GM23338 (cell line): ENCODE measurements around the gene NCKAP5. TPM values are rescaled to one million over a fixed set of nuclear protein-coding genes. Genes with fewer than 3 reads are reported as not detected.

ENCODE experiments used
- ATAC-seq: fragments of 200-7000 bp; cut with Tn5 transposase; 3 replicates; pipeline ENCODE4 v1.9.1; 2020
- DNase-seq: peaks from one replicate; pipeline ENCODE4 v3.0.0-alpha.2; 2015; ENCODE audit warnings: low spot score
- H2AFZ ChIP-seq: fragments of 200-600 bp; sonication (generic); 2 replicates; pipeline ENCODE4 v1.8.0; 2016; ENCODE audit warnings: antibody characterized with exemption, mild to moderate bottlenecking, moderate library complexity
- H3F3A ChIP-seq: fragments of 200-600 bp; sonication (generic); replicated peaks from 2 replicates; pipeline ENCODE4 v1.8.0; 2017; ENCODE audit warnings: antibody characterized with exemption, mixed run types, low read depth
- H3K27ac ChIP-seq: fragments of 200-600 bp; sonication (generic); 2 replicates; pipeline ENCODE4 v1.6.1; 2016; ENCODE audit warnings: low read depth
- H3K27me3 ChIP-seq: fragments of 200-600 bp; sonication (generic); 2 replicates; pipeline ENCODE4 v1.8.0; 2016; ENCODE audit warnings: mild to moderate bottlenecking, mixed run types, moderate library complexity; ENCODE audit not compliant: insufficient read depth
- H3K36me3 ChIP-seq: fragments of 200-600 bp; sonication (generic); 2 replicates; pipeline ENCODE4 v1.8.0; 2016; ENCODE audit warnings: mild to moderate bottlenecking; ENCODE audit not compliant: insufficient read depth
- H3K4me1 ChIP-seq: fragments of 200-600 bp; sonication (generic); 2 replicates; pipeline ENCODE4 v1.8.0; 2016; ENCODE audit warnings: mild to moderate bottlenecking, moderate library complexity; ENCODE audit not compliant: insufficient read depth
- H3K4me2 ChIP-seq: fragments of 200-600 bp; sonication (generic); 2 replicates; pipeline ENCODE4 v1.7.1; 2017; ENCODE audit warnings: mixed run types
- H3K4me3 ChIP-seq: fragments of 200-600 bp; sonication (generic); 2 replicates; pipeline ENCODE4 v1.6.1; 2016; ENCODE audit warnings: mixed run types
- H3K79me2 ChIP-seq: fragments of 200-600 bp; sonication (generic); replicated peaks from 2 replicates; pipeline ENCODE4 v1.8.0; 2017; ENCODE audit warnings: mild to moderate bottlenecking; ENCODE audit not compliant: insufficient read depth
- H3K9me2 ChIP-seq: fragments of 200-600 bp; sonication (generic); 2 replicates; pipeline ENCODE4 v1.8.0; 2017; ENCODE audit not compliant: insufficient read depth
- H4K20me1 ChIP-seq: fragments of 200-600 bp; sonication (generic); replicated peaks from 2 replicates; pipeline ENCODE4 v1.8.0; 2017; ENCODE audit warnings: mild to moderate bottlenecking; ENCODE audit not compliant: insufficient read depth
- H3K27ac Mint-ChIP-seq: 2 replicates; pipeline ENCODE4 v1.8.0; 2020; ENCODE audit warnings: inconsistent platforms, mild to moderate bottlenecking, moderate library complexity, mixed read lengths
- H3K27me3 Mint-ChIP-seq: 3 replicates; pipeline ENCODE4 v1.8.0; 2022; ENCODE audit warnings: low read depth, mild to moderate bottlenecking, moderate library complexity, mixed read lengths, inconsistent platforms; ENCODE audit not compliant: insufficient read depth, poor library complexity
- H3K36me3 Mint-ChIP-seq: 3 replicates; pipeline ENCODE4 v1.8.0; 2021; ENCODE audit warnings: low read depth, mild to moderate bottlenecking, inconsistent platforms, moderate library complexity, mixed read lengths
- H3K4me1 Mint-ChIP-seq: 3 replicates; pipeline ENCODE4 v1.8.0; 2020; ENCODE audit warnings: mild to moderate bottlenecking, inconsistent platforms, mixed read lengths
- H3K4me3 Mint-ChIP-seq: 3 replicates; pipeline ENCODE4 v1.8.0; 2021; ENCODE audit warnings: moderate library complexity, mild to moderate bottlenecking, inconsistent platforms, mixed read lengths
- H3K9me3 Mint-ChIP-seq: 3 replicates; pipeline ENCODE4 v1.8.0; 2020; ENCODE audit warnings: moderate library complexity, mild to moderate bottlenecking, inconsistent platforms, mixed read lengths
- CREB1 ChIP-seq: fragments of 250-450 bp; sonication (Bioruptor Pico); IDR thresholded peaks from 2 replicates; pipeline ENCODE4 v1.5.0; 2020; ENCODE audit warnings: low read depth, mild to moderate bottlenecking, moderate library complexity
- CTCF ChIP-seq, 2 experiments: fragments of 200-600 bp in 1 of 2; sonication (generic) in 1 of 2; conservative IDR thresholded peaks; 2 replicates each; pipeline versions ENCODE4 v1.5.1 to v1.6.1; 2016 to 2017; ENCODE audit warnings: antibody characterized with exemption in 2 of 2, low read depth in 2 of 2, mild to moderate bottlenecking in 2 of 2, moderate library complexity in 1 of 2
- EZH2 ChIP-seq: fragments of 200-600 bp; sonication (generic); IDR thresholded peaks from one replicate; pipeline ENCODE4 v1.8.0; 2017; ENCODE audit warnings: antibody characterized with exemption, mild to moderate bottlenecking, low read depth; ENCODE audit not compliant: unreplicated experiment
- EZH2phosphoT487 ChIP-seq: fragments of 200-600 bp; sonication (generic); IDR thresholded peaks from one replicate; pipeline ENCODE4 v1.8.1; 2018; ENCODE audit warnings: antibody characterized with exemption; ENCODE audit not compliant: unreplicated experiment
- JUNB ChIP-seq: IDR thresholded peaks from one replicate; pipeline ENCODE4 v1.6.1; 2016; ENCODE audit warnings: antibody characterized with exemption; ENCODE audit not compliant: unreplicated experiment
- NANOG ChIP-seq: IDR thresholded peaks from 2 replicates; pipeline ENCODE4 v1.6.1; 2016; ENCODE audit warnings: antibody characterized with exemption, borderline replicate concordance
- STAT1 ChIP-seq: IDR thresholded peaks from one replicate; pipeline ENCODE4 v1.6.1; 2016; ENCODE audit warnings: antibody characterized with exemption; ENCODE audit not compliant: unreplicated experiment
- ZNF114 ChIP-seq: fragments of 250-450 bp; sonication (Bioruptor Pico); IDR thresholded peaks from 2 replicates; pipeline ENCODE4 v1.5.0; 2020; ENCODE audit warnings: mild to moderate bottlenecking, moderate library complexity
- ZNF331 ChIP-seq: fragments of 250-450 bp; sonication (Bioruptor Pico); IDR thresholded peaks from 2 replicates; pipeline ENCODE4 v1.5.0; 2020; ENCODE audit warnings: low read depth, mild to moderate bottlenecking, moderate library complexity
- ZNF462 ChIP-seq: fragments of 250-450 bp; sonication (Bioruptor Pico); IDR thresholded peaks from 2 replicates; pipeline ENCODE4 v1.5.0; 2020; ENCODE audit warnings: mild to moderate bottlenecking, moderate library complexity
- polyA plus RNA-seq: library from polyadenylated mRNA; unstranded; fragments of >200 nt; fragmentation: Nextera tagmentation; extraction: Ambion mirVana; gene quantifications from 2 replicates; pipeline ENCODE4 v1.2.1, GENCODE V29; 2016
- total RNA-seq: library from RNA; depleted of rRNA; stranded (reverse); fragments of >200 nt; shearing (Covaris generic); gene quantifications from 2 replicates; pipeline ENCODE4 v1.2.3, GENCODE V29; 2014
- TF ChIP-seq, protein P1 (sequence below): IDR thresholded peaks from one replicate; pipeline ENCODE4 v1.6.1; 2018; ENCODE audit warnings: antibody characterized with exemption; ENCODE audit not compliant: unreplicated experiment
- TF ChIP-seq, protein P2 (sequence below): IDR thresholded peaks from 2 replicates; pipeline ENCODE4 v1.6.1; 2016; ENCODE audit warnings: antibody characterized with exemption

Gene NCKAP5
- total and polyA plus RNA-seq, 2 experiments from 2014 or later: 0.34 to 0.73 TPM

DNA sequence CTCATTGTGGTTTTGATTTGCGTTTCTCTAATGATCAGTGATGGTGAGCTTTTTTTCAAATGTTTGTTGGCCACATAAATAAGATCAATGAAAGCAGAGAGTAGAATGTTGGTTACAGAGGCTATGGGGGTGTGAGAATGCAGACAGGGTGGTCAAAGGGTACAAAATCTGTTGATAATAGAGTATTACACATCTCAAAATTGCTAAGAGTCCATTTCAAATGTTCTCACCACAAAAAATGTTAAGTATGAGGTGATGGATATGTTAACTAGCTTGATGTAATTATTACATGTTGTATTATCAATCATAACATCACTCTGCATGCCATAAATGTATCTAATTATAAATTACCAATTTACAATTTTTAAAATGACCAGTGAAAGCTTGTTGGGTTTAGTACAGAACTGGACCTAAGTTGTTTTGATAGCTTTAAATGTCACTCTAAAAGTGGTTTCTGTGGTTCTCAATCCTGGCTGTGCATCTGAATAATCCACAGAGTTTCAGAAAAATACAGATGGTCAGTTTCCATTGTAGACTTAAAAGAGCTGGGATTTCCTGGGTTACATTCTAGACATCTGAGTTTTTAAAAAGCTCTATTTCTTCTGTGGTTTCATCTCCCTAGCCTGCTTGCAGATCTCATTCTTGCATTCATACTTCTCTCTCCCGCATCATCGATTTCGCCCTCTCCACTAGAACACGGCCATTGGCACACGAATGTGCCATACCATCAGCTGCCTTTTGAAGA is 612.2 kb downstream of the NCKAP5 start:
- TF ChIP-seq ZNF462 (CRISPR knock-in tag) (no peak), EZH2phosphoT487 (no peak), STAT1 (no peak), EZH2 (no peak), ZNF114 (CRISPR knock-in tag) (no peak), CREB1 (CRISPR knock-in tag) (no peak), CTCF (conservative IDR thresholded peaks at IDR 0.05; ENCODE audit: low read depth in 2 of 2) (no peak), JUNB (no peak), NANOG (no peak), ZNF331 (no peak)
- TF ChIP-seq, protein P1, sequence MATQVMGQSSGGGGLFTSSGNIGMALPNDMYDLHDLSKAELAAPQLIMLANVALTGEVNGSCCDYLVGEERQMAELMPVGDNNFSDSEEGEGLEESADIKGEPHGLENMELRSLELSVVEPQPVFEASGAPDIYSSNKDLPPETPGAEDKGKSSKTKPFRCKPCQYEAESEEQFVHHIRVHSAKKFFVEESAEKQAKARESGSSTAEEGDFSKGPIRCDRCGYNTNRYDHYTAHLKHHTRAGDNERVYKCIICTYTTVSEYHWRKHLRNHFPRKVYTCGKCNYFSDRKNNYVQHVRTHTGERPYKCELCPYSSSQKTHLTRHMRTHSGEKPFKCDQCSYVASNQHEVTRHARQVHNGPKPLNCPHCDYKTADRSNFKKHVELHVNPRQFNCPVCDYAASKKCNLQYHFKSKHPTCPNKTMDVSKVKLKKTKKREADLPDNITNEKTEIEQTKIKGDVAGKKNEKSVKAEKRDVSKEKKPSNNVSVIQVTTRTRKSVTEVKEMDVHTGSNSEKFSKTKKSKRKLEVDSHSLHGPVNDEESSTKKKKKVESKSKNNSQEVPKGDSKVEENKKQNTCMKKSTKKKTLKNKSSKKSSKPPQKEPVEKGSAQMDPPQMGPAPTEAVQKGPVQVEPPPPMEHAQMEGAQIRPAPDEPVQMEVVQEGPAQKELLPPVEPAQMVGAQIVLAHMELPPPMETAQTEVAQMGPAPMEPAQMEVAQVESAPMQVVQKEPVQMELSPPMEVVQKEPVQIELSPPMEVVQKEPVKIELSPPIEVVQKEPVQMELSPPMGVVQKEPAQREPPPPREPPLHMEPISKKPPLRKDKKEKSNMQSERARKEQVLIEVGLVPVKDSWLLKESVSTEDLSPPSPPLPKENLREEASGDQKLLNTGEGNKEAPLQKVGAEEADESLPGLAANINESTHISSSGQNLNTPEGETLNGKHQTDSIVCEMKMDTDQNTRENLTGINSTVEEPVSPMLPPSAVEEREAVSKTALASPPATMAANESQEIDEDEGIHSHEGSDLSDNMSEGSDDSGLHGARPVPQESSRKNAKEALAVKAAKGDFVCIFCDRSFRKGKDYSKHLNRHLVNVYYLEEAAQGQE: no peak
- TF ChIP-seq, protein P2, sequence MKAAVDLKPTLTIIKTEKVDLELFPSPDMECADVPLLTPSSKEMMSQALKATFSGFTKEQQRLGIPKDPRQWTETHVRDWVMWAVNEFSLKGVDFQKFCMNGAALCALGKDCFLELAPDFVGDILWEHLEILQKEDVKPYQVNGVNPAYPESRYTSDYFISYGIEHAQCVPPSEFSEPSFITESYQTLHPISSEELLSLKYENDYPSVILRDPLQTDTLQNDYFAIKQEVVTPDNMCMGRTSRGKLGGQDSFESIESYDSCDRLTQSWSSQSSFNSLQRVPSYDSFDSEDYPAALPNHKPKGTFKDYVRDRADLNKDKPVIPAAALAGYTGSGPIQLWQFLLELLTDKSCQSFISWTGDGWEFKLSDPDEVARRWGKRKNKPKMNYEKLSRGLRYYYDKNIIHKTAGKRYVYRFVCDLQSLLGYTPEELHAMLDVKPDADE: no peak
- no peaks in the 10 kb centered on the region for H3F3A ChIP-seq
- no peaks in the 10 kb centered on the region for H3K79me2 ChIP-seq
- H3K4me1 Mint-ChIP-seq: peaks cover 6% of the 10 kb centered on the region; the same call in 2 of the 3 replicates
- H3K4me2 ChIP-seq: no peak overlapping the region
- H3K9me3 Mint-ChIP-seq: no peaks in the 10 kb centered on the region
- no peak for ATAC-seq
- no peaks in the 10 kb centered on the region for H3K36me3 Mint-ChIP-seq
- no peak overlapping the region for H2AFZ ChIP-seq
- no peak overlapping the region for H3K4me3 Mint-ChIP-seq
- no peak overlapping the region; the same call in 1 of the 2 replicates for H3K27ac Mint-ChIP-seq
- no peaks in the 10 kb centered on the region for H3K4me1 ChIP-seq
- no peaks in the 10 kb centered on the region for H3K27me3 Mint-ChIP-seq
- no peak overlapping the region for H3K4me3 ChIP-seq
- H3K27me3 ChIP-seq: no peaks in the 10 kb centered on the region
- H3K36me3 ChIP-seq: no peaks in the 10 kb centered on the region
- H4K20me1 ChIP-seq: no peaks in the 10 kb centered on the region
- no peak for DNase-seq
- no peak overlapping the region for H3K27ac ChIP-seq
- H3K9me2 ChIP-seq: no peaks in the 10 kb centered on the region
